H9 (cell line): ENCODE results near the gene KIF6. TPM values are rescaled to one million over a fixed set of nuclear protein-coding genes. Genes with fewer than 3 reads are reported as not detected.

Source experiments
- DNase-seq: peaks from one replicate; pipeline ENCODE4 v3.0.0-alpha.2; 2017
- H2AFZ ChIP-seq: one replicate; pipeline ENCODE4 v1.6.1; 2013; ENCODE audit warnings: mild to moderate bottlenecking, low read length, control low read depth, moderate library complexity
- H2AK5ac ChIP-seq: 2 replicates; pipeline ENCODE4 v1.6.1; 2013; ENCODE audit warnings: low read length, control low read depth, mixed read lengths; ENCODE audit not compliant: insufficient read length
- H2BK120ac ChIP-seq: one replicate; pipeline ENCODE4 v1.6.1; 2013; ENCODE audit warnings: low read depth, mild to moderate bottlenecking, low read length, control low read depth, inconsistent platforms; ENCODE audit not compliant: poor library complexity, severe bottlenecking
- H2BK12ac ChIP-seq: 2 replicates; pipeline ENCODE4 v1.6.1; 2013; ENCODE audit warnings: low read length, control low read depth, mixed read lengths, low read depth; ENCODE audit not compliant: insufficient read length
- H2BK15ac ChIP-seq: 2 replicates; pipeline ENCODE4 v1.6.1; 2013; ENCODE audit warnings: low read depth, low read length, control low read depth
- H2BK20ac ChIP-seq: one replicate; pipeline ENCODE4 v1.6.1; 2013; ENCODE audit warnings: low read depth, mild to moderate bottlenecking, low read length, control low read depth, inconsistent platforms; ENCODE audit not compliant: poor library complexity, severe bottlenecking
- H2BK5ac ChIP-seq: 2 replicates; pipeline ENCODE4 v1.6.1; 2013; ENCODE audit warnings: low read length, control low read depth, mixed read lengths; ENCODE audit not compliant: insufficient read length
- H3K14ac ChIP-seq: 2 replicates; pipeline ENCODE4 v1.6.1; 2013; ENCODE audit warnings: low read length, control low read depth; ENCODE audit not compliant: insufficient read depth
- H3K18ac ChIP-seq: 2 replicates; pipeline ENCODE4 v1.6.1; 2013; ENCODE audit warnings: low read depth, mild to moderate bottlenecking, mixed read lengths, low read length, control low read depth; ENCODE audit not compliant: insufficient read length
- H3K23ac ChIP-seq: 2 replicates; pipeline ENCODE4 v1.6.1; 2013; ENCODE audit warnings: low read length, control low read depth, mixed read lengths, low read depth; ENCODE audit not compliant: insufficient read length
- H3K23me2 ChIP-seq: 2 replicates; pipeline ENCODE4 v1.6.1; 2013; ENCODE audit warnings: low read depth, mild to moderate bottlenecking, mixed read lengths, low read length, control low read depth; ENCODE audit not compliant: insufficient read length, poor library complexity, severe bottlenecking
- H3K27ac ChIP-seq: 2 replicates; pipeline ENCODE4 v1.5.1; 2013; ENCODE audit warnings: low read length, control low read depth, mixed read lengths, low read depth; ENCODE audit not compliant: insufficient read length
- H3K27me3 ChIP-seq: 2 replicates; pipeline ENCODE4 v1.6.1; 2013; ENCODE audit warnings: low read length, control low read depth, inconsistent platforms; ENCODE audit not compliant: insufficient read depth
- H3K4ac ChIP-seq: 2 replicates; pipeline ENCODE4 v1.6.1; 2013; ENCODE audit warnings: low read depth, mild to moderate bottlenecking, control low read depth, inconsistent platforms, low read length, moderate library complexity
- H3K4me1 ChIP-seq: 2 replicates; pipeline ENCODE4 v1.6.1; 2013; ENCODE audit warnings: low read length, control low read depth, inconsistent platforms; ENCODE audit not compliant: insufficient read depth
- H3K4me2 ChIP-seq: 2 replicates; pipeline ENCODE4 v1.6.1; 2013; ENCODE audit warnings: low read length, control low read depth, mixed read lengths; ENCODE audit not compliant: insufficient read length, insufficient read depth
- H3K56ac ChIP-seq: 2 replicates; pipeline ENCODE4 v1.6.1; 2013; ENCODE audit warnings: low read depth, mild to moderate bottlenecking, mixed read lengths, low read length, control low read depth; ENCODE audit not compliant: insufficient read length
- H3K79me1 ChIP-seq: 2 replicates; pipeline ENCODE4 v1.6.1; 2013; ENCODE audit warnings: low read depth, mild to moderate bottlenecking, moderate library complexity, low read length, control low read depth, inconsistent platforms; ENCODE audit not compliant: insufficient read depth, poor library complexity, severe bottlenecking
- H3K79me2 ChIP-seq: 2 replicates; pipeline ENCODE4 v1.6.1; 2013; ENCODE audit warnings: low read length, control low read depth, inconsistent platforms; ENCODE audit not compliant: insufficient read depth
- H3K9ac ChIP-seq: 2 replicates; pipeline ENCODE4 v1.6.1; 2013; ENCODE audit warnings: low read length, control low read depth, mixed read lengths; ENCODE audit not compliant: insufficient read length; ENCODE audit errors: extremely low read depth
- H3K9me3 ChIP-seq: one replicate; pipeline ENCODE4 v1.6.1; 2013; ENCODE audit warnings: low read depth, low read length, inconsistent platforms; ENCODE audit not compliant: control insufficient read depth
- H3T11ph ChIP-seq: one replicate; pipeline ENCODE4 v1.6.1; 2013; ENCODE audit warnings: mild to moderate bottlenecking, low read length, control low read depth, inconsistent platforms
- H4K20me1 ChIP-seq: one replicate; pipeline ENCODE4 v1.6.1; 2013; ENCODE audit not compliant: control insufficient read depth, insufficient read length, insufficient read depth
- H4K5ac ChIP-seq: 2 replicates; pipeline ENCODE4 v1.6.1; 2013; ENCODE audit warnings: low read depth, mild to moderate bottlenecking, mixed read lengths, low read length, control low read depth; ENCODE audit not compliant: insufficient read length
- H4K8ac ChIP-seq: replicated peaks from 2 replicates; pipeline ENCODE4 v1.6.1; 2013; ENCODE audit warnings: low read length, control low read depth, mixed read lengths, low read depth; ENCODE audit not compliant: insufficient read length
- H4K91ac ChIP-seq: 2 replicates; pipeline ENCODE4 v1.6.1; 2013; ENCODE audit warnings: low read depth, mild to moderate bottlenecking, moderate library complexity, mixed read lengths, low read length, control low read depth; ENCODE audit not compliant: insufficient read length
- H3K27ac Mint-ChIP-seq, 3 experiments: 2 replicates in 2 of 3; 3 replicates in 1 of 3; pipeline ENCODE4 v1.8.0; 2020 to 2021; ENCODE audit warnings: mixed read lengths in 3 of 3, mild to moderate bottlenecking in 1 of 3, moderate library complexity in 1 of 3
- H3K27me3 Mint-ChIP-seq: 2 replicates; pipeline ENCODE4 v1.8.0; 2021; ENCODE audit warnings: low read depth, mild to moderate bottlenecking, moderate library complexity, mixed read lengths
- H3K36me3 Mint-ChIP-seq, 3 experiments: 2 replicates in 2 of 3; 3 replicates in 1 of 3; pipeline ENCODE4 v1.8.0; 2020 to 2021; ENCODE audit warnings: low read depth in 3 of 3, mixed read lengths in 3 of 3; ENCODE audit not compliant: insufficient read depth in 1 of 3
- H3K4me1 Mint-ChIP-seq, 2 experiments: 2 replicates each; pipeline ENCODE4 v1.8.0; 2020; ENCODE audit warnings: mixed read lengths in 2 of 2
- H3K4me3 Mint-ChIP-seq, 2 experiments: 2 replicates in 1 of 2; 3 replicates in 1 of 2; pipeline ENCODE4 v1.8.0; 2020 to 2021; ENCODE audit warnings: mild to moderate bottlenecking in 2 of 2, mixed read lengths in 2 of 2, moderate library complexity in 1 of 2
- H3K9me3 Mint-ChIP-seq, 2 experiments: 2 replicates in 1 of 2; 3 replicates in 1 of 2; pipeline ENCODE4 v1.8.0; 2020; ENCODE audit warnings: mild to moderate bottlenecking in 2 of 2, mixed read lengths in 2 of 2, moderate library complexity in 1 of 2
- WGBS: extraction: QIAGEN DNeasy Blood & Tissue Kit; methylation state at CpG from one replicate; pipeline ENCODE4 v1.1.7; 2013; ENCODE audit warnings: missing lambda C conversion rate, low lambda C conversion rate, mixed read lengths; ENCODE audit not compliant: insufficient read length; ENCODE audit errors: extremely low coverage; 5-methylcytosine and 5-hydroxymethylcytosine counted together
- total RNA-seq: library from RNA; stranded (reverse); gene quantifications from 2 replicates; pipeline ENCODE4 v1.2.1, GENCODE V29; 2021
- TF ChIP-seq, protein P1 (sequence below): fragments of 200-600 bp; sonication (generic); conservative IDR thresholded peaks from 3 replicates; pipeline ENCODE4 v1.8.0; 2021; ENCODE audit warnings: antibody characterized with exemption, mild to moderate bottlenecking

Gene KIF6
- total RNA-seq, 1 experiment from 2014 or later, result 0.63 TPM

GRCh38 chr6:39684790-39685488 is 40.3 kb downstream of the KIF6 start:
- H3K4ac ChIP-seq, result no peak overlapping the region
- H3K27me3 Mint-ChIP-seq, result no peaks in the 10 kb centered on the region

More at GRCh38 chr6:39684790-39685488, 40.3 kb downstream of the KIF6 start:
- H2BK120ac ChIP-seq, result no peak overlapping the region
- no peak overlapping the region for H3K18ac ChIP-seq
- H3K4me1 ChIP-seq, result no peaks in the 10 kb centered on the region
- H3K23ac ChIP-seq, result no peak overlapping the region
- no peak overlapping the region for H2BK20ac ChIP-seq
- H3K23me2 ChIP-seq, result no peaks in the 10 kb centered on the region
- H3K9ac ChIP-seq, result no peak overlapping the region
- H3T11ph ChIP-seq, result no peak overlapping the region
- no peak overlapping the region for H3K27ac ChIP-seq
- no peak overlapping the region for H3K4me2 ChIP-seq
- no peak for DNase-seq
- H2AFZ ChIP-seq, result no peak overlapping the region
- no peak overlapping the region for H4K8ac ChIP-seq
- no peaks in the 10 kb centered on the region for H3K27me3 ChIP-seq
- H3K4me3 Mint-ChIP-seq, result no peak overlapping the region
- no peaks in the 10 kb centered on the region for H3K79me2 ChIP-seq
- H3K4me1 Mint-ChIP-seq, result peaks cover 7 to 12% of the 10 kb centered on the region in 2 experiments
- H3K9me3 Mint-ChIP-seq, result no peaks in the 10 kb centered on the region
- no peak overlapping the region for H2BK15ac ChIP-seq
- TF ChIP-seq, protein P1, sequence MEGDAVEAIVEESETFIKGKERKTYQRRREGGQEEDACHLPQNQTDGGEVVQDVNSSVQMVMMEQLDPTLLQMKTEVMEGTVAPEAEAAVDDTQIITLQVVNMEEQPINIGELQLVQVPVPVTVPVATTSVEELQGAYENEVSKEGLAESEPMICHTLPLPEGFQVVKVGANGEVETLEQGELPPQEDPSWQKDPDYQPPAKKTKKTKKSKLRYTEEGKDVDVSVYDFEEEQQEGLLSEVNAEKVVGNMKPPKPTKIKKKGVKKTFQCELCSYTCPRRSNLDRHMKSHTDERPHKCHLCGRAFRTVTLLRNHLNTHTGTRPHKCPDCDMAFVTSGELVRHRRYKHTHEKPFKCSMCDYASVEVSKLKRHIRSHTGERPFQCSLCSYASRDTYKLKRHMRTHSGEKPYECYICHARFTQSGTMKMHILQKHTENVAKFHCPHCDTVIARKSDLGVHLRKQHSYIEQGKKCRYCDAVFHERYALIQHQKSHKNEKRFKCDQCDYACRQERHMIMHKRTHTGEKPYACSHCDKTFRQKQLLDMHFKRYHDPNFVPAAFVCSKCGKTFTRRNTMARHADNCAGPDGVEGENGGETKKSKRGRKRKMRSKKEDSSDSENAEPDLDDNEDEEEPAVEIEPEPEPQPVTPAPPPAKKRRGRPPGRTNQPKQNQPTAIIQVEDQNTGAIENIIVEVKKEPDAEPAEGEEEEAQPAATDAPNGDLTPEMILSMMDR, result no peak
- peak overlapping the region in 1 of 3 experiments; percentile 10; a peak in 1 of 7 replicates for H3K27ac Mint-ChIP-seq
- H2BK12ac ChIP-seq, result no peak overlapping the region
- H3K79me1 ChIP-seq, result no peaks in the 10 kb centered on the region
- H3K56ac ChIP-seq, result no peak overlapping the region
- no peak overlapping the region for H3K14ac ChIP-seq
- H4K5ac ChIP-seq, result no peak overlapping the region
- no CpG with 5 or more reads among the region's 3 CpGs for WGBS
- H2BK5ac ChIP-seq, result no peak overlapping the region
- no peaks in the 10 kb centered on the region for H3K36me3 Mint-ChIP-seq
- H4K20me1 ChIP-seq, result no peaks in the 10 kb centered on the region
- no peaks in the 10 kb centered on the region for H3K9me3 ChIP-seq
- H2AK5ac ChIP-seq, result no peak overlapping the region
- H4K91ac ChIP-seq, result no peak overlapping the region
